Prostate gland (tissue), 2 donors: ENCODE data around the gene CSF2. TPM values are rescaled to one million over a fixed set of nuclear protein-coding genes. Genes with fewer than 3 reads are reported as not detected.

Source experiments
- DNase-seq: peaks from one replicate; pipeline ENCODE4 v3.0.0-alpha.2; 2019; ENCODE audit warnings: low spot score
- H3K27ac ChIP-seq, 2 donors: fragments of 200-600 bp; sonication (generic); 2 replicates each; pipeline ENCODE4 v1.5.1; 2017 to 2019
- H3K27me3 ChIP-seq: fragments of 200-600 bp; sonication (generic); replicated peaks from 2 replicates; pipeline ENCODE4 v1.5.1; 2019; ENCODE audit not compliant: insufficient read depth
- H3K36me3 ChIP-seq, 2 donors: fragments of 200-600 bp; sonication (generic); 1 replicate in 1 of 2; 2 replicates in 1 of 2; pipeline versions ENCODE4 v1.5.1 to v1.8.1; 2017 to 2019
- H3K4me1 ChIP-seq: fragments of 200-600 bp; sonication (generic); replicated peaks from 2 replicates; pipeline ENCODE4 v1.5.1; 2019
- H3K4me3 ChIP-seq, 2 donors: fragments of 200-600 bp; sonication (generic); 2 replicates each; pipeline ENCODE4 v1.5.1; 2017 to 2019
- H3K9me3 ChIP-seq: fragments of 200-600 bp; sonication (generic); 2 replicates; pipeline ENCODE4 v1.5.1; 2017
- POLR2A ChIP-seq: fragments of 450-650 bp; IDR thresholded peaks from one replicate; pipeline ENCODE4 v1.6.1; 2016; ENCODE audit warnings: antibody characterized with exemption, mild to moderate bottlenecking
- POLR2AphosphoS5 ChIP-seq: sonication (generic); formaldehyde crosslinking; IDR thresholded peaks from one replicate; pipeline ENCODE4 v1.6.1; 2017; ENCODE audit warnings: antibody characterized with exemption
- WGBS: methylation state at CpG from one replicate; pipeline ENCODE4 v1.1.5; 2018; 5-methylcytosine and 5-hydroxymethylcytosine counted together
- intact Hi-C: fragments of 100-400 bp; cut with DNase I; formaldehyde crosslinking; loops from one replicate; pipeline ENCODE4 v1.14.2; 2022
- total RNA-seq, 2 donors: library from RNA; depleted of rRNA; stranded (reverse); fragments of >200 nt; gene quantifications; one replicate each; pipeline ENCODE4 v1.1.0, GENCODE V29; 2016
- TF ChIP-seq, protein P1 (sequence below), 4 experiments: fragments of 200-600 bp in 2 of 4; fragments of 450-650 bp in 2 of 4; sonication (generic) in 2 of 4; IDR thresholded peaks; 1 replicate in 3 of 4; 2 replicates in 1 of 4; pipeline ENCODE4 v1.5.1; 2016 to 2019; ENCODE audit warnings: antibody characterized with exemption in 4 of 4, mild to moderate bottlenecking in 2 of 4, moderate library complexity in 2 of 4

The CSF2 gene
- not detected for total RNA-seq

GRCh38 chr5:132073231-132074013, at the start of gene CSF2:
TSS of gene CSF2 (plus strand) at chr5:132073789. CDS start at chr5:132073824, 35 bp downstream.
- Histone ChIP-seq H3K27me3 (no peaks in the 10 kb centered on the region), H3K4me1 (no peaks in the 10 kb centered on the region), H3K27ac (no peak within 1 kb of the TSS), H3K4me3 (no peak within 1 kb of the TSS), H3K36me3 (no peaks in the 10 kb centered on the region), H3K9me3 (no peaks in the 10 kb centered on the region)
- 79% methylated on average over 12 of the region's 12 CpGs for WGBS
- DNase-seq, result no peak
- intact Hi-C loops, result no loop called here
- TF ChIP-seq POLR2AphosphoS5 (no peak), POLR2A (no peak)
- TF ChIP-seq, protein P1, sequence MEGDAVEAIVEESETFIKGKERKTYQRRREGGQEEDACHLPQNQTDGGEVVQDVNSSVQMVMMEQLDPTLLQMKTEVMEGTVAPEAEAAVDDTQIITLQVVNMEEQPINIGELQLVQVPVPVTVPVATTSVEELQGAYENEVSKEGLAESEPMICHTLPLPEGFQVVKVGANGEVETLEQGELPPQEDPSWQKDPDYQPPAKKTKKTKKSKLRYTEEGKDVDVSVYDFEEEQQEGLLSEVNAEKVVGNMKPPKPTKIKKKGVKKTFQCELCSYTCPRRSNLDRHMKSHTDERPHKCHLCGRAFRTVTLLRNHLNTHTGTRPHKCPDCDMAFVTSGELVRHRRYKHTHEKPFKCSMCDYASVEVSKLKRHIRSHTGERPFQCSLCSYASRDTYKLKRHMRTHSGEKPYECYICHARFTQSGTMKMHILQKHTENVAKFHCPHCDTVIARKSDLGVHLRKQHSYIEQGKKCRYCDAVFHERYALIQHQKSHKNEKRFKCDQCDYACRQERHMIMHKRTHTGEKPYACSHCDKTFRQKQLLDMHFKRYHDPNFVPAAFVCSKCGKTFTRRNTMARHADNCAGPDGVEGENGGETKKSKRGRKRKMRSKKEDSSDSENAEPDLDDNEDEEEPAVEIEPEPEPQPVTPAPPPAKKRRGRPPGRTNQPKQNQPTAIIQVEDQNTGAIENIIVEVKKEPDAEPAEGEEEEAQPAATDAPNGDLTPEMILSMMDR (IDR thresholded peaks at IDR 0.05), result no peak

DNA sequence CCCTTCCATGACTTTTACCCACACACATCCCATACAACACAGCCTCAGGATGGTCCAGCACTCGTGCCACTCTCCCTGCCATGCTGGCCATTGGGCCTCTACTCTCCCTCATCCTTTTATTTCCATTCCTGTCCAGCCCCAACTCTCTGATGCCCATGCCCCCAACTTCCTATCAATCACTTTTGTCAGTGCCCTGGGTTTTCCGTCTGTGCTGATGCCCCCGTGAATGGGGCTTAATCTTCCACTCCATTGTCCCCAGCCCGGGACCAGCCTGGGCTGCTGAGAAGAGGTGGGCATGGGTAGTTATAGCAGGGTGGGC, 49.5 kb upstream of the CSF2 start:
- H3K4me3 ChIP-seq, result no peak overlapping the region
- intact Hi-C loops, result no loop called here
- H3K4me1 ChIP-seq, result no peaks in the 10 kb centered on the region
- no peaks in the 10 kb centered on the region for H3K36me3 ChIP-seq
- TF ChIP-seq POLR2AphosphoS5 (no peak), POLR2A (no peak)
- TF ChIP-seq, protein P1 (IDR thresholded peaks at IDR 0.05), result no peak
- no peak overlapping the region for H3K27ac ChIP-seq
- no peaks in the 10 kb centered on the region for H3K27me3 ChIP-seq
- no peak for DNase-seq
- WGBS, result 85% methylated on average over 4 of the region's 4 CpGs
- H3K9me3 ChIP-seq, result no peaks in the 10 kb centered on the region

DNA sequence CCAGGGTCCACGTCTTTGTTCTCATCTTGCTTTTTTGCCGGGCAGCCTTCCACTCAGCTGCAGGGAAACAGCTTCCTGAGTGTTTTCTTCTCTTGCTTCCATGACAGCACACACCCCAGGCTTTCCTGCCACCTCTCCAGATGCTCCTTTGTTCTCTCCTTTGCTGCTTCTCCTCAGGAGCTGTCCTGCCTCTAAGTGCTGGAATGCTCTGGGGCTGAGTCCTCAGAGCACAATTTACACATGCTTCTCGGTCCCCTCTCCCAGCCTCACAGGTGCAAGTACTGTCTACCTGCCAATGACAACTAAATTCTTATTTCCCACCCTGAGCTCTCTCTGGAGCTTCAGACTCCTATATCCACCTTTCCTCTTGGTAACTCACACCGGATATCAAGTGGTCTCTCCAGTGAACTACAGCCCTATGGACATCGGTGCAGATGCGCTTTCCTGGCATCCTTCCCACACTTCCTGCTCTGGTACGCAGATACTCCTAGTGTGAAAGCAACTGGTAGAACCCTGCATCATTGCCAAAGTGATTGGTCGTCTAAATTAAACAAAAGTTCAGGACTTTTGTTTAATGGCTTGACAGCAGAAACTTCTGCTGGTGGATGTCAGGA, 48.7 kb upstream of the CSF2 start:
- H3K27ac ChIP-seq, result no peak overlapping the region
- intact Hi-C loops, result no loop called here
- H3K4me3 ChIP-seq, result no peak overlapping the region
- no peak for TF ChIP-seq POLR2AphosphoS5
- no peak for TF ChIP-seq POLR2A
- TF ChIP-seq, protein P1 (IDR thresholded peaks at IDR 0.05), result no peak
- 62% methylated on average over 8 of the region's 8 CpGs for WGBS
- no peak for DNase-seq
- H3K36me3 ChIP-seq, result no peaks in the 10 kb centered on the region
- no peaks in the 10 kb centered on the region for H3K27me3 ChIP-seq
- H3K4me1 ChIP-seq, result no peaks in the 10 kb centered on the region
- no peaks in the 10 kb centered on the region for H3K9me3 ChIP-seq

DNA sequence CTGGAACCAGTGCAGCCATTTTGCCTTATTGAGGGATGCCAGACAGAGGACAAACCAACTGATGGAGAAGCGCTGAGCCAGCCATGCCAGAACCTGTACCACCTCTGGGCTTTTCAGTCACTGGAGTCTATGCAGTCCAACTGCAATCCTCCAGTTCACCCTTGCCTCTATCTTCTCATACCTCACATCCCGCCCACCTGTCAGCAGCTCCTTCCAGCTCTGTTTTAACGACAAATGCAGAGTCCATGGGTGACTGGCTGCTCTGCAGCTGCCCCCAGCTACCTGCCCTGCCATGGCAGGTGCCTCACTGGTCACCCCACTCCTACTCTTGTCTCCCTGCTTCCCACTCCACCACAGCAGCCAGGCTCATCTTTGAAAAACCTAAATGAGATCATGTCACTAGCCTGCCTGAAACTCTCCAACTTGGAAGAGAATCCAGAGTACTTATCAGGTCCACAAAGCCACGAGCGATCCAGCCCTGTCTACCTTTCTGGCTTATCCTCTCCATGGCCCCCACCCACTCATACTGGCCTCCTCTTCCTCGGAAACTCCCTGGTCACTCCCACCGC, 48.1 kb upstream of the CSF2 start:
- Histone ChIP-seq H3K27me3 (no peaks in the 10 kb centered on the region), H3K4me3 (no peak overlapping the region), H3K27ac (no peak overlapping the region), H3K4me1 (no peaks in the 10 kb centered on the region), H3K9me3 (no peaks in the 10 kb centered on the region), H3K36me3 (no peaks in the 10 kb centered on the region)
- DNase-seq, result no peak
- intact Hi-C loops, result no loop called here
- TF ChIP-seq, protein P1 (IDR thresholded peaks at IDR 0.05), result no peak
- TF ChIP-seq POLR2A, result no peak
- no peak for TF ChIP-seq POLR2AphosphoS5
- 88% methylated on average over 7 of the region's 7 CpGs for WGBS
